Neural progenitor cell (in vitro differentiated cells): Measurements from ENCODE around the gene HSPB8.

ENCODE experiments used
- CTCF ChIP-seq: fragments of 200-600 bp; sonication (generic); IDR thresholded peaks from 2 replicates; pipeline ENCODE4 v1.5.1; 2017; ENCODE audit warnings: antibody characterized with exemption, mild to moderate bottlenecking
- EZH2 ChIP-seq: fragments of 200-600 bp; sonication (generic); IDR thresholded peaks from 2 replicates; pipeline ENCODE4 v1.6.1; 2017; ENCODE audit warnings: antibody characterized with exemption, mild to moderate bottlenecking, moderate library complexity

- TF ChIP-seq CTCF (no peak), EZH2 (no peak)
These were observed 41.8 kb upstream of the HSPB8 start for GRCh38 chr12:119136811-119137410.
